UCSD-AML1 (cell line): Measurements from ENCODE around the gene KANK4.

ENCODE experiments used
- DNase-seq: peaks from one replicate; lab custom pipeline; 2025; ENCODE audit not compliant: unreplicated experiment; lab: John Stamatoyannopoulos, UW

KANK4 gene

DNA sequence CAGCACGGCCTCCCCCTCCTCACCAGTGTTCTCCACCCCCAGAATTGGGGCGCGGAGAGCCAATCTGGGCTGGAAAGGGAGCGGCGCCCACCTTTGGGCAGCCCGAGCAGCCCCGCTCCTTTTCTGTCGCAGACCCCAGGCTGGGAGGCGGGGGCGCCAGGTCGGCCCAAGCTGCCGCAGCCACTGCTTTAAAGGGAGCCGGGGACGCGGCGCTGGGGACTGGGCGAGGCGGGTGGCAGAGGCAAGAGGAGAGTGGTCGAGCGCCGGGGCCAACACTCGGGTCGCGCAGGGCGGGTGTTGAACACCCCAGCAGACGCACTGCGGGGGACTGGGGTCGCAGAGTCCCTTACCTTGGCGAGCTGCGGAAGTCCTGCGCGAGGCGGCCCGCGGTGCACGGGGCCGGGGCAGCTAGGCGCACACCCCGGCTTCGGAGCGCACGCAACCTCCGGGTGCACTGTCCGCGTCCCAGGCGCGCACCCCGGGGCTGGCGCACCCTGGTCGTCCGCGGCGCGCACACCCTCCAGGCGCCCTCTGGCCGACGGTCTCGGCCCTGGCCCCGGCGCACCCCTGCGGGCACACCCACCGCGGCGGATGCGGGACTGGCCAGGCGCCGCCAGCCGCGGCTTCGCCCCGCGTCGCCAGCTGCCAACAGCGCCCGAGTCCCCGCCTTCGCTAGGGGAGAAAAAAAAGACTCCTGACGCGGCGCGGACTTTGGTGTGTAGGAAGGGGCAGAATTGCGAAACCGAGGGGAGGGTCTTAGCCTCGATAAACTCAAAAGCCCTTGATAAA lies at the start of gene KANK4:
Gene KANK4 (minus strand): TSS at position 679 of the 789 bp plus-strand sequence. CDS start 37,870 bp downstream, outside the sequence.
- DNase-seq, result no peak

GRCh38 chr1:62368989-62369388 lies 49.8 kb upstream of the KANK4 start:
- DNase-seq, result no peak

DNA sequence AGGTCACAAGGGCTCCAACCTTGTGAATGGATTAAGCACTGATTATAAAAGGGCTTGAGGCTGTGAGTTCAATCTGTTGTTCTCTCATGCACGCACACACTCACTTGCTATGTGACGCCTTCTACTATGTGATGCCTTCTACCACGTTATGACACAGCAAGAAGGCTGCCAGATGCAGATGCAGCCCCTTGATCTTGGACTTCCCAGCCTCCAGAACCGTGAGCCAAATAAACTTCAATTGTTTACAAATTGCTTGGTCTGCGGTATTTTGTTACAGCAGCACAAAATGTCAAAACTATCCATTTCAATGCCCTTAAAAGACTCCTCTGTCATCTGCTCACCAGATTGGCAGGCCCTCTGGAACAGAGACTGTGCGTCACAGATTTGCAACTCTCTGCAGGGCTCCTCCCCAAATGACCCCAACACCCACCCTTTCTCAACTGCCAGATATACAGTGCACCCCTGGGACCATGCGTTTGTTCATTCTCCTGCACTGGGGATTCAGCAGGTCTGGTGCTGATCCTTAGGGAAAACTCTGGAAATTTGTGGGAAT lies 47.8 kb upstream of the KANK4 start:
- no peak for DNase-seq

- DNase-seq, result no peak
Measured at GRCh38 chr1:62364721-62365120, 45.5 kb upstream of the KANK4 start.

DNA sequence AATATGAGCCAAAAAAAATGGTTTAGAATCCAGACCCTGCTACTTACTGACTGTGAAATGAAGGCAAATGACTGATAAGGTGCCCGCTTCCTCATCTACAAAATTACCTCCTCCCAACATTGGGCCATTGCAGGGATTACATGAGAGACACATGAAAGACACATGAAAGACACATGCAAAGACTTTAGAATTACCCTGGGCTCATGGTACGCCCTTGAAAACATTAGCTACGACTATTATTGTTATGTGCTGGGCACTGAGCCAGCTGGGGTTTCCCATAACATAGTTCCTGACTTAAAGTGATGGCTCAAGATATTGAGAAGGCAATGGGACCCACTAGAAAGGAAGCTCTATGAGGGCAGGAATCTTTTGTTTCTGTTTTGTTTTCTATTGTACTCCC lies 43.7 kb upstream of the KANK4 start:
- DNase-seq, result no peak

DNA sequence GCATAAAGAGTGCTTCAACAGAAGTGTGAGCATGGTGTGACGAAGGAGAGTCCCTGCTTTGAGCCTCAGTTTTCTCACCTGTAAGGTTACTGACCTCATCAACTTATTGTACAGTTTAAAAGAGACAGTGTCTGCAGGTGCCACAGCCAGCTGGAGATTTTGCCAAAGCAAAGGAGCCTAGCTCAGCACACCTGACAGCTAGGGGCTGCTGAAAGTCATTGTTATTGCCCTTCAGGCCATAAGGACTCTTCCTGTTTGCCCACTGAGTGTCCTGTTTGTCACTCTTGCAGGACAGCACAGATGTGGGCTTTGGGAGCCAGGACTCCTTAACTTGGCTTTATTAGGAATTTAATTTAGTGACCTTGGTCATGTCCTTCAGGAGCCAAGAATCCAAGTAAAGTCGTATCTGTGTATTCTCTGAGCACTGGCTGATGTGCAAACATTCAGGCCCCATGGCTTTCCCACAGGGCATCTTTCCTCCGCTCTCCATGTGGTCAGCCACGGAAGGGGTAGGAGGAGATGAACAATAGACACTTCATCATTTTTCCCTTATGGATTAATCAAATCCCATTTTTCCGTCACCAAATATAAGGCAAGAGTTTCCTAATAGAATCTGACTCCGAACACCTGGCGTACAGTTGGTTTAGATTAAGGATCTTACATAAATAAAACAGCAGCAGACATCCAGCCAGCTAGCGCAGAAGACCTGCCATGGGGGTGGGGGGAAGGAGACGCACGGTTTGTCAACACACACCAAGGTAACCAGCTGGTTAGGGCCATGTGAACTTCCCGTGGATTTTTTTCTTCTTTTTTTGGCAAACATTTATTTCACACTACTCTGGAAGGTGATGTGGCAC lies 43.1 kb upstream of the KANK4 start:
- DNase-seq, result no peak

DNA sequence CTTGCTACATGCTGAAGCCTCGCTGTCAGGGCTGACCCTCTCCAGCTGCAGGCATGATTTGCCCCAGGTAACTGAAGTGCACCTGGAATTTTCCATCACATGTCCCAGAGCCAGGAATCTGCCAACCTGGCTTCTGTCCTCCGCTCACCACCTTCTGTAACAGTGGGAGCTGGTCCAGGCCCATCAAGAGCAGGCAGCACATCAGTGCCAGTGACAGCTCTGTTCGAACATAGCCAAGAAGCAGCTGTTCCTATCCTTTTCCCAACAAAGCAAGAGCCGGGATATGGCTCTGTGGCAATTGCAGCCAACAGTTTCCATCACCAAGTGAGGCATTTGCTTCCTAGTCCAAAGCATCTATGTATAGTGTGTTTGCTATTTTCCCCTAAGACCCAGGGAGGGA lies 42.2 kb upstream of the KANK4 start:
- no peak for DNase-seq

DNA sequence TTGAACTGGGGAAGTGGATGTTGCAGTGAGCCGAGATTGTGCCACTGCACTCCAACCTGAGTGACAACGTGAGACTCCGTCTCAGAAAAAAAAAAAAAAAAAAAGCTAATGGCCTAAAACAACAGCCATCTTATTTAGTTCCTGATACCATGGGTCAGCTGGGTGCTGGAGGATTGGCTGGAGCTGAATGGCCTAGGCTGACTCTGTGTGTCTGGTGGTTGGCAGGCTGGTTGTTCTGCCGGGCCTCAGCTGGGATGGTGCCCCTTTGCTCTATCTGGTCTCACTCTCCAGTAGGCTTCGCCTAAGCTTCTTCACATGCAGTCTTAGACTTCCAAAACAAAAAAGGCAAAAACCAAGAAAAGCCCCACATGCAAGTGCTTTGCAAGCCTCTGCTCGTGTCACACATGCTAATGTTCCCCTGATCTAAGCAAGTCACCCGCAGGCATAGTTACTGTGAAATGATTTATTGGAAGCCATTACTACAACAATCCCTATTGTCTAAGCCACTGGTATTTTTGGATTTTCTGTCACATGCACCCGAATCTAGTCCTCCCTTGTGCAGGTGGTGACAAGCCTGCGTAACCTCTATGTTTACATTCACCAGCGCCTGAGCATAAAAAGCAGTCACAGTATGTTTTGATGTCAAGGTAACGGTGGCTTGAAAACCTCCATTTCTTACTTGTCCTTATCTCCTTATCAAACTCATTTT lies 39.6 kb upstream of the KANK4 start:
- no peak for DNase-seq

DNA sequence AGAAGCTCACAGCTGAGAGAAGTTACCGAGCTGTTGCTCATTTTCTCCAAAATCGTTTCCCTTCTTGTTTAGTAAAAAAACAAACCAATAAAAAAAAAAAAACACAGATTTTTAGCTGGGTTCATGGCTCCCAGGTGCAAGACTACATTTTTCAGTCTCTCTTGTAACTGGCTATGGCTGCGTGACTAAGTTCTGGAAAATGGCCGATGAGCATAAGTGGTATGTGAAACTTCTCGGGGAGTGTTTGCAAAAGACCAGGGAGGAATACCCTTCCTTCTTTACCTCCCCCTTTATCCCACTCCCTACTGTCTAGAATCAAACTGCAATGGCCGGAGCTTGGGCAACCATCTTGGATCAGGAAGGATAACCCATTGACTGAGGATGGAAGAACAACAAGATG lies 38.7 kb upstream of the KANK4 start:
- DNase-seq, result no peak

- no peak for DNase-seq
Measured at GRCh38 chr1:62356257-62356835, 37.1 kb upstream of the KANK4 start.

- no peak for DNase-seq
Measured at GRCh38 chr1:62355095-62355494, 35.9 kb upstream of the KANK4 start.

- no peak for DNase-seq
Measured at GRCh38 chr1:62353853-62354252, 34.6 kb upstream of the KANK4 start.

- DNase-seq, result no peak
Measured at GRCh38 chr1:62352387-62352786, 33.2 kb upstream of the KANK4 start.

GRCh38 chr1:62349470-62350233 lies 30.4 kb upstream of the KANK4 start:
- DNase-seq, result no peak

GRCh38 chr1:62346886-62347285 lies 27.7 kb upstream of the KANK4 start:
- DNase-seq, result no peak

GRCh38 chr1:62343911-62344310 lies 24.7 kb upstream of the KANK4 start:
- DNase-seq, result no peak

- DNase-seq, result no peak
Measured at GRCh38 chr1:62342270-62342669, 23.0 kb upstream of the KANK4 start.

- no peak for DNase-seq
Measured at GRCh38 chr1:62341615-62342014, 22.4 kb upstream of the KANK4 start.

- DNase-seq, result no peak
Measured at GRCh38 chr1:62341089-62341488, 21.9 kb upstream of the KANK4 start.
